BJ (cell line): Measurements from ENCODE around the gene TNXB. TPM values are rescaled to one million over a fixed set of nuclear protein-coding genes. Genes with fewer than 3 reads are reported as not detected.
A peak's percentile ranks its signal among the peaks of the same experiment; 100 is the strongest.

ENCODE experiments used
- CTCF ChIA-PET: fragments of 350-600 bp; formaldehyde crosslinking; extraction: SDS; loops from one replicate; lab custom pipeline; 2021; ENCODE audit warnings: antibody characterized with exemption, inconsistent platforms; lab: Yijun Ruan, JAX
- POLR2A ChIA-PET: fragments of 300-600 bp; sonication (Branson Sonifier 250); formaldehyde crosslinking; extraction: SDS; loops from one replicate; lab custom pipeline; 2021; ENCODE audit warnings: antibody characterized with exemption; lab: Charles Lee
- DNase-seq: peaks from one replicate; pipeline ENCODE4 v3.0.0-alpha.2; 2011; ENCODE audit warnings: low read depth
- H3K27me3 ChIP-seq: 2 replicates; pipeline ENCODE4 v1.6.0; 2011; ENCODE audit warnings: low read length; ENCODE audit not compliant: control insufficient read depth, insufficient read depth
- H3K36me3 ChIP-seq: 2 replicates; pipeline ENCODE4 v1.5.1; 2011; ENCODE audit warnings: low read length; ENCODE audit not compliant: control insufficient read depth, insufficient read depth
- H3K4me3 ChIP-seq: 2 replicates; pipeline ENCODE4 v1.5.1; 2011; ENCODE audit warnings: low read depth, mild to moderate bottlenecking, control low read depth, low read length
- polyA plus RNA-seq: library from polyadenylated mRNA; depleted of rRNA; stranded (reverse); fragments of >200 nt; gene quantifications from 2 replicates; pipeline ENCODE4 v1.2.3, GENCODE V29; 2011
- TF ChIP-seq, protein P1 (sequence below): IDR thresholded peaks from 2 replicates; pipeline ENCODE4 v1.5.1; 2011; ENCODE audit warnings: low read depth, mild to moderate bottlenecking, control low read depth, inconsistent platforms, low read length, moderate library complexity; ENCODE audit not compliant: insufficient read depth

The TNXB gene
- polyA plus RNA-seq, 1 experiment, result 0.60 TPM

DNA sequence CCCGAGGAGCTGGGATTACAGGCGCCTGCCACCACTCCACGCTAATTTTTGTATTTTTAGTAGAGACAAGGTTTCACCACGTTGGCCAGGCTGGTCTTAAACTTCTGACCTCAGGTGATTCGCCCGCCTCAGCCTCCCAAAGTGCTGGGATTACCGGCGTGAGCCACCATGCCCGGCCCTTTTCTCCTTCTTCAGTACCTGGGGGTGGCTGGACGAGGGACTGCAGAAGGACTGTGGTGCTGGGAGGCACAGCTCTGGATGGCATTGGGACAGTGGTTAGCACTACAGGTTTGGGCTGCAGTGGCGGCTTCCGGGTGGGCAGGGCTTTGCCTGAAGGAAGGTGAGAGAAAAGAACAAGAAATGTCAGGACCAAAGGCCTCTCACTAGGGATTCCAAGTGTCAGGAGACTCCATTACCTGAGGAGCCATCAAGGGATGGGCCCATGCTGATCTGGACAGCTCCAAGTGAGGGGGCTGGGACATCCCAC is 11.5 kb upstream of the TNXB start:
- ChIA-PET POLR2A (no interaction called here), CTCF (interaction anchor here (1.1 to 5.2 kb wide), 4 partner anchors 8 to 135 kb away, joined by 3 to 51 read pairs (median 18); partner anchors contain the start of genes ATF6B and FKBPL)
- TF ChIP-seq, protein P1, sequence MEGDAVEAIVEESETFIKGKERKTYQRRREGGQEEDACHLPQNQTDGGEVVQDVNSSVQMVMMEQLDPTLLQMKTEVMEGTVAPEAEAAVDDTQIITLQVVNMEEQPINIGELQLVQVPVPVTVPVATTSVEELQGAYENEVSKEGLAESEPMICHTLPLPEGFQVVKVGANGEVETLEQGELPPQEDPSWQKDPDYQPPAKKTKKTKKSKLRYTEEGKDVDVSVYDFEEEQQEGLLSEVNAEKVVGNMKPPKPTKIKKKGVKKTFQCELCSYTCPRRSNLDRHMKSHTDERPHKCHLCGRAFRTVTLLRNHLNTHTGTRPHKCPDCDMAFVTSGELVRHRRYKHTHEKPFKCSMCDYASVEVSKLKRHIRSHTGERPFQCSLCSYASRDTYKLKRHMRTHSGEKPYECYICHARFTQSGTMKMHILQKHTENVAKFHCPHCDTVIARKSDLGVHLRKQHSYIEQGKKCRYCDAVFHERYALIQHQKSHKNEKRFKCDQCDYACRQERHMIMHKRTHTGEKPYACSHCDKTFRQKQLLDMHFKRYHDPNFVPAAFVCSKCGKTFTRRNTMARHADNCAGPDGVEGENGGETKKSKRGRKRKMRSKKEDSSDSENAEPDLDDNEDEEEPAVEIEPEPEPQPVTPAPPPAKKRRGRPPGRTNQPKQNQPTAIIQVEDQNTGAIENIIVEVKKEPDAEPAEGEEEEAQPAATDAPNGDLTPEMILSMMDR, result no peak
- DNase-seq, result no peak
- no peaks in the 10 kb centered on the region for H3K27me3 ChIP-seq
- peaks cover 27% of the 10 kb centered on the region for H3K36me3 ChIP-seq
- H3K4me3 ChIP-seq, result no peak overlapping the region

DNA sequence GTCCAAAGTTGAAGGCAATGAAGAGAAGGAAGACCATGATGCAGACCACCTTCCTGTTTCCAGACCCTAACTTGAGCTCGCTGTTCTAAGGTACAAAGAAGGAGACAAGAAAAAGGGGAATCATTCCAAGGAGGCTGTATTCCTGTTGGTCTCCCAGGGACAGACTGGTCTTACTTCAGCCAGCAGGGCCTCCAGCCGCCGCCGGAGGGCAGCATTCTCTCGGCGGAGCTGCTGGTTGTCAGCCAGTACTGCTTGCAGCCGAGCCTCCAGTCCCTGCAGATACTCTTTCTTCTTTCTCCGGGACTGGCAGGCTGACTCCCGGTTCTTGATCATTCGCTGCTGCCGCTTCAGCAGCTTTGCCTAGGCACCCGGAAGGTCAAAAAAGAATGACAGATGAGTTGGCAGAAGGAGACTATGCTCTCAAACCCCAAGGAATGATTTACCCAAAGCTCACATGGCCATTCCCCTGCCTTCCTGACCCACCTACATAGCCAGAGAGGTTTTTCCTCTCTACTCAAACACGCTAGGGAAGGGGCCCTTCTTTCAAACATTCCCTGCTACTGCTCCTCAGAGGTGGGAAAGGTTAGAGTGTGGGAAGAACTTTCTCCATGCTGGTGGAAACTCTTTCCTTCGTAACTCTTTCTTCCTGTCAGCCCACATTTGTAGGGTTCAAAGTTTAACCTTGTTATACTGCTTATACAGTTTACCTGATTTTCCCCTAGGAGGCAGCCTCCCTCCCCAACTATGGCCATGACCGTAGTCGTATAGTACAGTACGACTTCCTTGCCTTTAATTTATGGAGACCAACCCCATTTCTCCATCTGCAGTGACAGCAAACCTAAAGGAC is 9.9 kb upstream of the TNXB start:
- Histone ChIP-seq H3K36me3 (peaks cover 27% of the 10 kb centered on the region), H3K4me3 (no peak overlapping the region), H3K27me3 (no peaks in the 10 kb centered on the region)
- TF ChIP-seq, protein P1, result peak; percentile 96
- POLR2A ChIA-PET, result no interaction called here
- CTCF ChIA-PET, result interaction anchor here (0.6 to 5.2 kb wide), 30 partner anchors 8 to 251 kb away, joined by 3 to 51 read pairs (median 5); partner anchors contain the start of genes AGPAT1, ATF6B, EGFL8 and FKBPL
- DNase-seq, result no peak

DNA sequence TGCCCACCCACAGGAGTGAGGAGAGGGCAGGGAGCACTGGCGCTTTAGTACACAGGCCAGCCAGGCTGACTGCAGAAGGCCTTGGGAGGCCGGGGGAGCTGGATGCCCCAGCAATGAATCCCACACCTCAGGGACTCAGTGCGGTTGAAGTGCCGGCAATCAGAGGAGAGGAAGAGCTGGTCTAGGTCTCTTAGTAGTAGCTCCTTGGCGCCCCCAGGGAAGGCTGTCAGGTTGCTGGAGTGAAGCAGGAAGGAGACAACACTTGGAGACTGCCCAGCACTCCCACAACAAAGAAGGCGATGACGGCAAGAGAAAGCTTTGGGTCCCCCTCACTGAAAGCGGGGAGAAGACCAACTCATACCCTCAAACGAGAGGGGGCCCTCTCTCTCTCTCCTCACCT is 8.3 kb upstream of the TNXB start:
- H3K36me3 ChIP-seq, result peaks cover 27% of the 10 kb centered on the region
- POLR2A ChIA-PET, result no interaction called here
- no peaks in the 10 kb centered on the region for H3K27me3 ChIP-seq
- H3K4me3 ChIP-seq, result no peak overlapping the region
- no peak for DNase-seq
- CTCF ChIA-PET, result interaction anchor here (0.6 to 5.2 kb wide), 17 partner anchors 9 to 751 kb away, joined by 3 to 51 read pairs (median 4); partner anchors contain the start of genes AGPAT1, ATF6B, FKBPL and PBX2
- TF ChIP-seq, protein P1, result no peak

DNA sequence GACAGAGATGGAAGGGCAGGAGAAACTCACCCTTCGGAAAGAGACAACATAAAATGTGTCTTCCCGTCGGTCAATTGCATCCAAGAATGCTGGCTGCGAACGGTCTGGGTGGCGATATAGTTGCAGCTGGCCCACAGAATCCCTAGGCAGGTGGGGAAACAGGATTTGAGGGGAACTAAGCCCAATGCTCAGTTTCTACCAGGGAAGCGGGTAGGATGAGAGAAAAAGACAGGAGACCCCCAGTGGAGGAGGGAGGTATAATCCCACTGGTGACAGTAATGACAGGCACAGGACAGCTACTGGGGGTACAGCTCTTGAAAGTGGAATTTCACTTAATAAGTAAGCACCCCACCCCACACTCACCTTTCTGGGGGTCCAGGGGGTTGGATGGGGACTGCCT is 7.5 kb upstream of the TNXB start:
- TF ChIP-seq, protein P1, result peak; percentile 52
- ChIA-PET POLR2A (no interaction called here), CTCF (interaction anchor here (0.8 to 5.2 kb wide), 9 partner anchors 8 to 79 kb away, joined by 3 to 51 read pairs (median 7); partner anchors contain the start of genes AGPAT1, ATF6B, FKBPL and PRRT1)
- Histone ChIP-seq H3K36me3 (peaks cover 22% of the 10 kb centered on the region), H3K4me3 (no peak overlapping the region), H3K27me3 (no peaks in the 10 kb centered on the region)
- no peak for DNase-seq

DNA sequence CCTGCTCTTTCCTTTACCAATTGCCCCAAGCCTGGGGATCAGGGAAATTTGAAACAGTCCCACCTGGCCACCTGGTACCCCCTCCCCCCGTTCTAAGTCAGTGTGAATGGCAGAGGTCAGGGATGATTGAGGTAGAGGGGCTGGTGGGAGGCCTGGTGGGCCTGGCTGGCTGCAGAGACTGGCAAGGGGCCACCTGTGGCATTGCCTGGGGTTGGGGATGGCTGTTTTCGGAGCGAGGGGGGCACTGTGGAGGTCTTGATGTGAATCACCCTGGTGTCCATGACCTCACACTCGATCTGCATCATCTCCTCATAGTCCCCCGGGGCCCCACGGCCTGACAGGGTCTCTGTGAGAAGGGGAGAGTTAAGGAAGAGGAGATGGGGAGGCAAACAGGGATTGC is 6.5 kb upstream of the TNXB start:
- Histone ChIP-seq H3K36me3 (peaks cover 16% of the 10 kb centered on the region), H3K27me3 (no peaks in the 10 kb centered on the region), H3K4me3 (no peak overlapping the region)
- POLR2A ChIA-PET, result no interaction called here
- TF ChIP-seq, protein P1, result no peak
- CTCF ChIA-PET, result interaction anchor here (1.2 to 5.2 kb wide), 6 partner anchors 13 to 80 kb away, joined by 3 to 51 read pairs (median 12); partner anchors contain the start of genes ATF6B and FKBPL
- no peak for DNase-seq
